Hematopoietic multipotent progenitor cell treated with erythropoietin and hydrocortisone succinate and interleukin-3 and kit ligand, for 6 days (in vitro differentiated cells): Measurements from ENCODE around the gene OGT.
"Not testable (repeated sequence)": the region's sequence is repeated elsewhere in the genome, so short reads cannot be mapped to it uniquely, and the experiment has no call there.

Experiments used
- DNase-seq: peaks from one replicate; pipeline ENCODE4 v3.0.0-alpha.2; 2015

OGT gene

GRCh38 chrX:71541210-71542022, 8.5 kb downstream of the OGT start:
- no peak for DNase-seq

- DNase-seq = peak; percentile 49
Observed at GRCh38 chrX:71542411-71542810, 9.5 kb downstream of the OGT start.

- DNase-seq = no peak
Observed at GRCh38 chrX:71542825-71543224, 9.9 kb downstream of the OGT start.

GRCh38 chrX:71543316-71543715, 10.4 kb downstream of the OGT start:
- no peak for DNase-seq

- DNase-seq = no peak
Observed at GRCh38 chrX:71545364-71545763, 12.5 kb downstream of the OGT start.

GRCh38 chrX:71546879-71547278, 14.0 kb downstream of the OGT start:
- no peak for DNase-seq

- no peak for DNase-seq
Observed at GRCh38 chrX:71547339-71547738, 14.4 kb downstream of the OGT start.

- no peak for DNase-seq
Observed at GRCh38 chrX:71549986-71550385, 17.1 kb downstream of the OGT start.

- no peak for DNase-seq
Observed at GRCh38 chrX:71550578-71550977, 17.7 kb downstream of the OGT start.

GRCh38 chrX:71556036-71556435, 23.1 kb downstream of the OGT start:
- DNase-seq = no peak

- no peak for DNase-seq
Observed at GRCh38 chrX:71558920-71559319, 26.0 kb downstream of the OGT start.

- not testable (repeated sequence) for DNase-seq
Observed at GRCh38 chrX:71559773-71560172, 26.9 kb downstream of the OGT start.

- peak; percentile 20 for DNase-seq
Observed at GRCh38 chrX:71563921-71564320, 31.0 kb downstream of the OGT start.

GRCh38 chrX:71565474-71566041, 32.7 kb downstream of the OGT start:
- peak; percentile 86 for DNase-seq

- DNase-seq = not testable (repeated sequence)
Observed at GRCh38 chrX:71571390-71571789, 38.5 kb downstream of the OGT start.

- DNase-seq = no peak
Observed at GRCh38 chrX:71573590-71573989, 40.7 kb downstream of the OGT start.

GRCh38 chrX:71577682-71578081, 44.8 kb downstream of the OGT start:
- DNase-seq = no peak

GRCh38 chrX:71578253-71579135, 45.6 kb downstream of the OGT start, which contains the start of gene GCNA:
TSS of gene GCNA (plus strand) at chrX:71578437. CDS start at chrX:71580822, 2,385 bp downstream.
- DNase-seq = no peak

- no peak for DNase-seq
Observed at GRCh38 chrX:71579136-71579989, 46.5 kb downstream of the OGT start.

GRCh38 chrX:71579990-71580380, 47.1 kb downstream of the OGT start:
- no peak for DNase-seq

- DNase-seq = no peak
Observed at GRCh38 chrX:71581210-71581609, 48.3 kb downstream of the OGT start.

GRCh38 chrX:71586929-71587328, 54.0 kb downstream of the OGT start:
- DNase-seq = no peak

GRCh38 chrX:71593210-71593609, 60.3 kb downstream of the OGT start:
- DNase-seq = not testable (repeated sequence)
